Bronchial epithelial cell (primary cell): ENCODE measurements around the gene BICRAL. TPM values are rescaled to one million over a fixed set of nuclear protein-coding genes. Genes with fewer than 3 reads are reported as not detected.

Experiments
- DNase-seq: peaks from one replicate; pipeline ENCODE4 v3.0.0-alpha.2; 2010; ENCODE audit warnings: low read depth
- FAIRE-seq: peaks from 2 replicates; lab custom pipeline; 2011; peaks lifted over from hg19 to GRCh38; lab: Jason Lieb, UNC
- H3K27me3 ChIP-seq: 2 replicates; pipeline ENCODE4 v1.5.1; 2011; ENCODE audit warnings: low read length; ENCODE audit not compliant: control insufficient read depth, insufficient read depth
- H3K36me3 ChIP-seq: 2 replicates; pipeline ENCODE4 v1.5.1; 2011; ENCODE audit warnings: low read length; ENCODE audit not compliant: control insufficient read depth, insufficient read depth
- H3K4me3 ChIP-seq: 2 replicates; pipeline ENCODE4 v1.5.1; 2011; ENCODE audit warnings: mild to moderate bottlenecking, low read depth, low read length, control low read depth
- total RNA-seq: library from RNA; depleted of rRNA; stranded (reverse); fragments of >200 nt; gene quantifications from 2 replicates; pipeline ENCODE4 v1.2.1, GENCODE V29; 2014
- TF ChIP-seq, protein P1 (sequence below): IDR thresholded peaks from 2 replicates; pipeline ENCODE4 v1.5.1; 2011; ENCODE audit warnings: mild to moderate bottlenecking, moderate library complexity, low read length, control low read depth, inconsistent platforms; ENCODE audit not compliant: insufficient read depth, severe bottlenecking

BICRAL gene
- total RNA-seq, 1 donor from 2014 or later: 3.9 TPM

DNA sequence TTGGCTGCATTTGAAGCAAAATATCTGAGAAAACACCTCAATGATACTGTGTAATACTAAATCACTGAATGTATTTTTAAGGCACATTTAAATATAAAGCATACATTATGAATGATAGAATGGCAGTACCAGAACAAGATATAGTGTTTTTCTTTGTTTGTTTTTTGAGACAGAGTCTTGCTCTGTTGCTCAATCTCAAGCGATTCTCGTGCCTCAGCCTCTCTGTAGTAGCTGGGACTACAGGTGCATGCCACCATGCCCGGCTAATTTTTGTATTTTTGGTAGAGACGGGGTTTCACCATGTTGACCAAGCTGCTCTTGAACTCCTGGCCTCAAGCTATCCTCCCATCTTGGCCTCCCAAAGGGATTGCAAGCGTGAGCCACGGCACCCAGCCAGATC lies 2.3 kb upstream of the BICRAL start:
- no peaks in the 10 kb centered on the region for H3K36me3 ChIP-seq
- no peak for FAIRE-seq
- no peak overlapping the region for H3K4me3 ChIP-seq
- no peak for DNase-seq
- no peaks in the 10 kb centered on the region for H3K27me3 ChIP-seq
- TF ChIP-seq, protein P1, sequence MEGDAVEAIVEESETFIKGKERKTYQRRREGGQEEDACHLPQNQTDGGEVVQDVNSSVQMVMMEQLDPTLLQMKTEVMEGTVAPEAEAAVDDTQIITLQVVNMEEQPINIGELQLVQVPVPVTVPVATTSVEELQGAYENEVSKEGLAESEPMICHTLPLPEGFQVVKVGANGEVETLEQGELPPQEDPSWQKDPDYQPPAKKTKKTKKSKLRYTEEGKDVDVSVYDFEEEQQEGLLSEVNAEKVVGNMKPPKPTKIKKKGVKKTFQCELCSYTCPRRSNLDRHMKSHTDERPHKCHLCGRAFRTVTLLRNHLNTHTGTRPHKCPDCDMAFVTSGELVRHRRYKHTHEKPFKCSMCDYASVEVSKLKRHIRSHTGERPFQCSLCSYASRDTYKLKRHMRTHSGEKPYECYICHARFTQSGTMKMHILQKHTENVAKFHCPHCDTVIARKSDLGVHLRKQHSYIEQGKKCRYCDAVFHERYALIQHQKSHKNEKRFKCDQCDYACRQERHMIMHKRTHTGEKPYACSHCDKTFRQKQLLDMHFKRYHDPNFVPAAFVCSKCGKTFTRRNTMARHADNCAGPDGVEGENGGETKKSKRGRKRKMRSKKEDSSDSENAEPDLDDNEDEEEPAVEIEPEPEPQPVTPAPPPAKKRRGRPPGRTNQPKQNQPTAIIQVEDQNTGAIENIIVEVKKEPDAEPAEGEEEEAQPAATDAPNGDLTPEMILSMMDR: no peak

DNA sequence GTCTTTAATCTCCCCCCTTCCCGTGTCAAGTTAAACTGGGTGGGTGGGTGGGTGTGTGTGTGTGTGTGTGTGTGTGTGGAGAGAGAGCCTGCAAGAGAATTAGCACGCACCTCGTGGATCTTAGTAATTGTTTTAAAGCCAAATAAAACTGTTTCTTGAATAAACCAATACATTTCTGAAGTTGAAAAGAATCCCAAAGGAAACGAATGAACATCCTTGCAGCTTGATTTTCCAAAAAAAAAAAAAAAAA lies 381 bp upstream of the BICRAL start:
- H3K4me3 ChIP-seq: peak overlapping the region; percentile 93
- no peaks in the 10 kb centered on the region for H3K36me3 ChIP-seq
- TF ChIP-seq, protein P1: no peak
- no peak for FAIRE-seq
- no peaks in the 10 kb centered on the region for H3K27me3 ChIP-seq
- DNase-seq: no peak

DNA sequence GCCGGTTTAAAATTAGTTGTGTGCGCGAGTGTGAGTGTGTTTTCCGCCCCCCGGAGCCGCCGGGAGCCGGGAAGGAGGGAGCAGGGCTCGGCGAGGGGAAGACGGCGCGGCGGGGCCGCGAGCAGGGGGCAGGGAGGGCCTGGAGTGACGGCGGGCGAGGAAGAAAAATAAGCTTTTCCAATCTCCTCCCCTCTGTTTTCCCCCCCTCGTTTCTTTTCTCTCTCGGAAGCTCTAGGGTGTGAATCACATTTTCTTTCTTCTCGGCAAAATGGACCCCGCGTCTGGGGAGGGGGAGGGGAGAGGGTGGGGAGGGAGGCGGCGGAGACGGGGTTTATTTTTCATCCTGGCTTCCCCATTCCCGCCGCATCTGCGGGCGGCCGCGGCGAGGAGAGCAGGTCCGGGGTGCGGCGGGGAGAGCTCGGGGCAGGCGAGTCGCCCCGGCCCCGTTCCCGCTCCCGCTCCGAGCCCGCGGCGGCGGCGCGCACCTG lies 881 bp downstream of the BICRAL start:
- FAIRE-seq (no peak), DNase-seq (peak; percentile 68)
- TF ChIP-seq, protein P1: no peak
- Histone ChIP-seq H3K36me3 (no peaks in the 10 kb centered on the region), H3K27me3 (no peaks in the 10 kb centered on the region), H3K4me3 (peak overlapping the region; percentile 93)

DNA sequence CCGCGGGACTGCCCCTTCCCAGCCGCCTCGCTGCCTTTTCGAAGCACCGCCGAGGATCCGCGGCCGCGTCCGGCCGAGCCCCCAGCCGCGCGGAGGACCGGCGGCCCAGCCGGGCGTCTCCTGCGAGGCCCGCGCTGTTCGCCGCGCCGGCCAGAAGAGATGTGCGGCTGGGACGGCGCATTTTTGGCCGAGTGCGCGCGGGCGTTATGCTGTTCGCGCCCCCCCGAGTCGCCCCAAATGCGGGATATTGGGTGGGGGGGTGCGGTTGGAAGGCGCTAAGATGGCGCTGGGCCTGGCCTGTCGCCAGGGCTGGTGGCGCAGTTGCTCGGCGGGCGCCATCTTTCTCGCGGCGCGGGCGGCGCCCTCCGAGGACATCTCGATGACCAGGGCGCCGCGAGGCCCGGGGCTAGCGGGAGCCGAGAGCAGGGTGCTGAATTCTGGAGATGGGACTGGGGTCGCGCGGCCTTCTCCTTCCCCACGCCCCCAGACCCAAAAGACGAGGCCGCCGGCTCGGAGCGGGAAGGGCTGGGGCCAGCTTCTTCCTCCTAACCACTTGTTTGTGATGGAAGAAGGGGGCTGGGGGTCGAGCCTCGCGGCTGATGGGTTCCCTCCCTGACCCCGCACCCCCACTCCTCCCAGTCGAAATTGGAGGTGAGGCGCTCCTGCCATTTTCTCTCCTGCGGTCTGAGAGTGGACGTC lies 1.5 kb downstream of the BICRAL start:
- H3K36me3 ChIP-seq: no peaks in the 10 kb centered on the region
- H3K27me3 ChIP-seq: no peaks in the 10 kb centered on the region
- FAIRE-seq: no peak
- DNase-seq: no peak
- H3K4me3 ChIP-seq: peak overlapping the region; percentile 93
- TF ChIP-seq, protein P1: no peak

DNA sequence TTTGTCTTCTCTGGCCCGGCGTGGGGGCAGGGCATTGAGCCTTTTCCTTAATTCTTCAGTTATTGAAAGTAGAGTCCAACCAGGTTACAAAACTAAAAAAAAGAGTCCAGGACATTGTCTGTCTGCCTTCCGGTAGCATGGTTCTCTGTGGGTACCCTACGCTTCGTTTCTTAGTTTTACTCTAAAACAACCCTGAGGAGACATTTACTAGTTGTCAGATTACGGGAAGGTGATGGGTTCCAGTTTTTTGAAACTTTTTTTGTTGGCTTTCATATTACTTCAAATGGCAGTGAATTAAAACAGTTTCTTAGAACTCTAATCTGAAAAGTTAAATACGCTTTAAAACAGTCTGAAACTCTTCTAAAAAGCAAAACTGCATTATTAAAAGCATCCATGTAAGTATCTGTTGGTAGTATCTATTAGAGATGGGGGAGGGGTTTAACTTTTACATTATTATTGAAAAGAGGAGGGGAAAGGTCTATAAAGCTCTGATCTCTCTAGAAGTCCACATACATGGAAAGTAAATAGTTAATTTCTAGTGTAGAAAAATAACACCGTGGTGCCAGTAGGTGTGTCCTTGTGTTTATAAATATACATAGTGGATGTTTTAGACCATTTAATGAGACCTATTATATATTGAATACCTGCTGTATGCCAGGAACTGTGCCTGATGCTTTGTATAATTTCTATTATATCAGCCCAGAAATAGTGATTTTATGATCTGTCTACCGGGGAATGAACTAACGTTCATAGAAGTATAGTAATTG lies 2.2 kb downstream of the BICRAL start:
- DNase-seq (no peak), FAIRE-seq (no peak)
- Histone ChIP-seq H3K36me3 (no peaks in the 10 kb centered on the region), H3K4me3 (peak overlapping the region; percentile 93), H3K27me3 (no peaks in the 10 kb centered on the region)
- TF ChIP-seq, protein P1: no peak
